Measurements from ENCODE around the gene PHOX2B. TPM values are rescaled to one million over a fixed set of nuclear protein-coding genes. Genes with fewer than 3 reads are reported as not detected.

Gene PHOX2B
- total RNA-seq, 2 experiments from 2014 or later, result not detected

- Histone ChIP-seq H3K27me3 (ENCODE audit: control insufficient read depth in 1 of 2, insufficient read depth in 2 of 2, low read length in 2 of 2) (no peaks in the 10 kb centered on the region), H3K4me1 (ENCODE audit: insufficient read depth, low read length) (no peaks in the 10 kb centered on the region), H3K36me3 (ENCODE audit: insufficient read depth, low read length) (no peaks in the 10 kb centered on the region), H3K9me3 (ENCODE audit: control insufficient read depth in 1 of 2, insufficient read depth in 1 of 2, low read length in 2 of 2) (no peaks in the 10 kb centered on the region), H3K4me3 (ENCODE audit: low read length) (no peak overlapping the region), H3K27ac (ENCODE audit: low read depth in 1 of 2, low read length in 2 of 2) (no peak overlapping the region)
- intact Hi-C loops (cut with DNase I, micrococcal nuclease), result no loop called here
- TF ChIP-seq CTCF (IDR thresholded peaks at IDR 0.05), result no peak
- H3K27ac Mint-ChIP-seq, result no peak overlapping the region
- no peak for ATAC-seq (ENCODE audit: poor library complexity)
- no peak for DNase-seq
- peaks cover 26% of the 10 kb centered on the region for H3K27me3 Mint-ChIP-seq
- H3K36me3 Mint-ChIP-seq (ENCODE audit: low read depth), result no peaks in the 10 kb centered on the region
- no peak overlapping the region for H3K4me3 Mint-ChIP-seq
- ChIA-PET POLR2A (no interaction called here), CTCF (no interaction called here)
- H3K9me3 Mint-ChIP-seq, result no peaks in the 10 kb centered on the region
- no peaks in the 10 kb centered on the region for H3K4me1 Mint-ChIP-seq (ENCODE audit: low read depth)
These were observed 27.9 kb upstream of the PHOX2B start for GRCh38 chr4:41776466-41776865.

GRCh38 chr4:41763729-41764128, 15.2 kb upstream of the PHOX2B start:
- ATAC-seq (ENCODE audit: poor library complexity) (no peak), DNase-seq (no peak)
- no peaks in the 10 kb centered on the region for H3K9me3 ChIP-seq (ENCODE audit: control insufficient read depth in 1 of 2, insufficient read depth in 1 of 2, low read length in 2 of 2)
- no peak for TF ChIP-seq CTCF (IDR thresholded peaks at IDR 0.05)
- peaks cover 4 to 6% of the 10 kb centered on the region in 2 experiments for H3K27me3 ChIP-seq (ENCODE audit: control insufficient read depth in 1 of 2, insufficient read depth in 2 of 2, low read length in 2 of 2)
- no peaks in the 10 kb centered on the region for H3K36me3 ChIP-seq (ENCODE audit: insufficient read depth, low read length)
- no peak overlapping the region for H3K4me3 ChIP-seq (ENCODE audit: low read length)
- no peak overlapping the region for H3K27ac Mint-ChIP-seq
- no peak overlapping the region for H3K27ac ChIP-seq (ENCODE audit: low read depth in 1 of 2, low read length in 2 of 2)
- H3K4me1 ChIP-seq (ENCODE audit: insufficient read depth, low read length), result no peaks in the 10 kb centered on the region
- POLR2A ChIA-PET, result no interaction called here
- no peak overlapping the region for H3K4me3 Mint-ChIP-seq
- H3K4me1 Mint-ChIP-seq (ENCODE audit: low read depth), result no peaks in the 10 kb centered on the region
- H3K9me3 Mint-ChIP-seq, result peaks cover 2% of the 10 kb centered on the region
- intact Hi-C loops (cut with DNase I, micrococcal nuclease), result no loop called here
- no peaks in the 10 kb centered on the region for H3K36me3 Mint-ChIP-seq (ENCODE audit: low read depth)
- CTCF ChIA-PET, result no interaction called here
- H3K27me3 Mint-ChIP-seq, result peaks cover 46% of the 10 kb centered on the region

- no peak overlapping the region for H3K4me3 Mint-ChIP-seq
- no peaks in the 10 kb centered on the region for H3K4me1 ChIP-seq (ENCODE audit: insufficient read depth, low read length)
- peaks cover 2 to 10% of the 10 kb centered on the region in 2 experiments for H3K27me3 ChIP-seq (ENCODE audit: control insufficient read depth in 1 of 2, insufficient read depth in 2 of 2, low read length in 2 of 2)
- H3K9me3 Mint-ChIP-seq, result peaks cover 2% of the 10 kb centered on the region
- H3K36me3 Mint-ChIP-seq (ENCODE audit: low read depth), result no peaks in the 10 kb centered on the region
- H3K36me3 ChIP-seq (ENCODE audit: insufficient read depth, low read length), result no peaks in the 10 kb centered on the region
- peaks cover 75% of the 10 kb centered on the region for H3K27me3 Mint-ChIP-seq
- intact Hi-C loops (cut with DNase I, micrococcal nuclease), result no loop called here
- TF ChIP-seq CTCF (IDR thresholded peaks at IDR 0.05), result no peak
- ATAC-seq (ENCODE audit: poor library complexity) (no peak), DNase-seq (no peak)
- ChIA-PET CTCF (no interaction called here), POLR2A (no interaction called here)
- no peak overlapping the region for H3K27ac ChIP-seq (ENCODE audit: low read depth in 1 of 2, low read length in 2 of 2)
- no peaks in the 10 kb centered on the region for H3K9me3 ChIP-seq (ENCODE audit: control insufficient read depth in 1 of 2, insufficient read depth in 1 of 2, low read length in 2 of 2)
- no peaks in the 10 kb centered on the region for H3K4me1 Mint-ChIP-seq (ENCODE audit: low read depth)
- no peak overlapping the region for H3K27ac Mint-ChIP-seq
- no peak overlapping the region for H3K4me3 ChIP-seq (ENCODE audit: low read length)
These were observed 10.4 kb upstream of the PHOX2B start for GRCh38 chr4:41758884-41759283.

Measured in CD4-positive, alpha-beta T cell (primary cell).